22Rv1 (cell line): ENCODE measurements around the gene AKT1S1.

ENCODE experiments used
- ZFX ChIP-seq: fragments of 450-650 bp; IDR thresholded peaks from 2 replicates; pipeline ENCODE4 v1.6.1; 2017; ENCODE audit warnings: antibody characterized with exemption, borderline replicate concordance
- TF ChIP-seq, protein P1 (sequence below): fragments of 450-650 bp; IDR thresholded peaks from 2 replicates; pipeline ENCODE4 v1.5.1; 2017; ENCODE audit warnings: mild to moderate bottlenecking

DNA sequence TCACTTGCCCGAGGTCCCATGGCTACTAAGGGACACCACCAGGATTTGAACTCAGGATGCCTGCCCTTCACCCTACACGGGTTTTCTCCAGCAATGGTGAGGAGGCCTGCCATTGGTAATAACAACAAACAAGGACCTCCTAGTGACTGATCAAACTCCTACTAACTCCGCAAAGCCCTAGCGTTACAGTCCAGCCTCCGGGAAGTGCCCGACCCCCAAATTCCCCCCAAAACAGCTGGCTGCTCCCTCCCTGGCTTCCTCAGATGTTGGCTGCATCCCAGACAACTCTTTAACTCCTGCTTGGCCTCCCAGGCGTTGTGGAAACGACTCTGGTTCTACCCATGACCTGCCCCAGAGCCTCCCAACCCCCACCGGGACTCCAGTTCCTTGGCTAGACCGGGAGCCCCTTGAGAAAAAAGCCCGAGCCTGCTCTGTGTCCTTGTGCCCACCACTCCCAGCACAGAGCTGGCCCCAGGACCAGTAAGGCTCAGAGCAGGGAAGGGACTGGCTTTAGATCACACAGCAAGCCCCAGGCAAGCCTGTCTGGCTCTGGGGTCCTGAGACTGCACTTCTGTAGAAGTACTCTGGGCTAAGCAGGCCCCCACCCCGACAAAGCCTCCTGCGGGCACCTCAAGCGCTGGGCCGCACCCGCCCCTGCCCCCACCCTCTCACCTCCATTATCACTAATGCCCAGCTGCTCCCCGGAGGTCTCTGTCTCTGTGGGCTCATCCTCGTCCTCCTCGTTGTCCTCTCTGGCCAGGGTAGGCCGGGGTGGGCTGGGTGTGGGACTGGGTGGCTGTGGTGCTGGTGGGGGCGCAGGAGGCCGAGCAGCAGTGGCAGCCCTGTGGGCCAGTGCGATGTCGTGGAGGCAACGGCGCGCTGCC lies 4.7 kb downstream of the AKT1S1 start:
- TF ChIP-seq, protein P1, sequence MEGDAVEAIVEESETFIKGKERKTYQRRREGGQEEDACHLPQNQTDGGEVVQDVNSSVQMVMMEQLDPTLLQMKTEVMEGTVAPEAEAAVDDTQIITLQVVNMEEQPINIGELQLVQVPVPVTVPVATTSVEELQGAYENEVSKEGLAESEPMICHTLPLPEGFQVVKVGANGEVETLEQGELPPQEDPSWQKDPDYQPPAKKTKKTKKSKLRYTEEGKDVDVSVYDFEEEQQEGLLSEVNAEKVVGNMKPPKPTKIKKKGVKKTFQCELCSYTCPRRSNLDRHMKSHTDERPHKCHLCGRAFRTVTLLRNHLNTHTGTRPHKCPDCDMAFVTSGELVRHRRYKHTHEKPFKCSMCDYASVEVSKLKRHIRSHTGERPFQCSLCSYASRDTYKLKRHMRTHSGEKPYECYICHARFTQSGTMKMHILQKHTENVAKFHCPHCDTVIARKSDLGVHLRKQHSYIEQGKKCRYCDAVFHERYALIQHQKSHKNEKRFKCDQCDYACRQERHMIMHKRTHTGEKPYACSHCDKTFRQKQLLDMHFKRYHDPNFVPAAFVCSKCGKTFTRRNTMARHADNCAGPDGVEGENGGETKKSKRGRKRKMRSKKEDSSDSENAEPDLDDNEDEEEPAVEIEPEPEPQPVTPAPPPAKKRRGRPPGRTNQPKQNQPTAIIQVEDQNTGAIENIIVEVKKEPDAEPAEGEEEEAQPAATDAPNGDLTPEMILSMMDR, result no peak
- TF ChIP-seq ZFX, result no peak
